Hematopoietic multipotent progenitor cell (in vitro differentiated cells): ENCODE measurements around the gene CTAG1A. TPM values are rescaled to one million over a fixed set of nuclear protein-coding genes. Genes with fewer than 3 reads are reported as not detected.
"Not testable (repeated sequence)": the region's sequence is repeated elsewhere in the genome, so short reads cannot be mapped to it uniquely, and the experiment has no call there.

Experiments used
- DNase-seq, 3 donors: peaks; one replicate each; pipeline ENCODE4 v3.0.0-alpha.2; 2011 to 2015; ENCODE audit warnings: low read depth in 2 of 3, low spot score in 2 of 3
- total RNA-seq: library from RNA; depleted of rRNA; stranded (reverse); fragments of >200 nt; gene quantifications from one replicate; pipeline ENCODE4 v1.2.3, GENCODE V29; 2012

The CTAG1A gene
- total RNA-seq: not detected

DNA sequence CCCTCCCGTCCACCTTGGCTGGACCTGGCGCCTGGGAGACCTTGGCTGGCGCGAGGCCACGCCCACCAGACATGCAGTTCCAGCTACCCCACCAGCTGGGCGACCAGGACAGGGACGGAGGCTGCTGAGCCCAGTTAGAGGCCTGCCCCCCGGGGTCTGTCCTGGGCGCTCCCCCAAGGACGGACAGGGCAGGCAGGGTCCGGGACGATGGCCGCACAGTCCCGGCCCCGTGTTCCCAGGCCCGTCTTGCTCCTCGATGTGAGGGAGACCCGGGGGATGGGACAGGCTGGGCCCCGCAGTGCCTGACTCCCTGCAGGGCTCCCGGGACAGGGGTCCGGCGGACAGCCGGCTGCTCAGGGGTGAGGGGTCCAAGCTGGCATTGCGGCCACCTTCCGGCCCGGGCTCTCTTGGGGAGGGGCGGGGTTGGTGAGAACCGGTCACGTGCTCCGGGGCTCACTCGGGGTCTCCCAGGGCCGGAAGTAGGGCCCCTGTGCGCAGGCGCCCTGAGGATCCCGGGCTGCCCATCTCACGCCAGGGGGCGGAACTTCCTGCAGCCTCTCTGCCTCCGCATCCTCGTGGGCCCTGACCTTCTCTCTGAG lies at the start of gene CTAG1A:
CTAG1A (plus strand) TSS at position 549 of the 599 bp plus-strand sequence. CDS start 74 bp downstream, outside the sequence.
- not testable (repeated sequence) for DNase-seq

GRCh38 chrX:154535892-154536291 lies 49.0 kb upstream of the CTAG1A start:
- DNase-seq: no peak

DNA sequence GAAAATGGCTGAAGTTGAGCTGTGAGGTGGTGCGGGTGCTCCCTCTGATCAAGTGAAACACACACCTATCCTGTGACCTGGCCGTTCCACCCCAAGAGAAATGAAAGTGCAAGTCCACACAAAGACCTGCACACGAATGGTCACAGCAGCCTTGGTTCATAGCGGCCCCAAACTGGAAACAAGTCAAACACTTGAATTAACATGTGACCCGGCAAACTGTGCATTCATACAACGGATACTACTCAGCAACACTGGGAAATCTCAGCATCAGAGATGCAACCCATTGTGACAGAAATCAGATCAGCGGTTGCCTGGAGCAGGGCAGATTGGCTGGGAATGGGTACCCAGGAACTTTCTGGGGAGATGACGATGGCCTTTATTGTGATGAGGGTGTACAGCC lies 45.9 kb upstream of the CTAG1A start:
- DNase-seq: no peak

DNA sequence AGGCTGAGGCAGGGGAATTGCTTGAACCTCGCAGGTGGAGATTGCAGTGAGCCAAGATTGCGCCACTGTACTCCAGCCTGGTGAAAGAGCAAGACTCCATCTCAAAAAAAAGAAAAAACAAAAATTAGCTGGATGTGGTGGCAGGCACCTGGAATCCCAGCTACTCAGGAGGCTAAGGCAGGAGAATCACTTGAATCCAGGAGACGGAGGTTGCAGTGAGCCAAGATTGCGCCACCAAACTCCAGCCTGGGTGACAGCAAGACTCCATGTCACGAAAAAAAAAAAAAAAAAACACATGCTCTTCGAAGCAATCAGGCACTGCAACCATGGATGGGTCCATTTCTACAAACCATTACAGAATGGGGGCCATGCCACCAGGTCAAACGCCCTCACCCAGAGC lies 44.6 kb upstream of the CTAG1A start:
- DNase-seq: not testable (repeated sequence)

DNA sequence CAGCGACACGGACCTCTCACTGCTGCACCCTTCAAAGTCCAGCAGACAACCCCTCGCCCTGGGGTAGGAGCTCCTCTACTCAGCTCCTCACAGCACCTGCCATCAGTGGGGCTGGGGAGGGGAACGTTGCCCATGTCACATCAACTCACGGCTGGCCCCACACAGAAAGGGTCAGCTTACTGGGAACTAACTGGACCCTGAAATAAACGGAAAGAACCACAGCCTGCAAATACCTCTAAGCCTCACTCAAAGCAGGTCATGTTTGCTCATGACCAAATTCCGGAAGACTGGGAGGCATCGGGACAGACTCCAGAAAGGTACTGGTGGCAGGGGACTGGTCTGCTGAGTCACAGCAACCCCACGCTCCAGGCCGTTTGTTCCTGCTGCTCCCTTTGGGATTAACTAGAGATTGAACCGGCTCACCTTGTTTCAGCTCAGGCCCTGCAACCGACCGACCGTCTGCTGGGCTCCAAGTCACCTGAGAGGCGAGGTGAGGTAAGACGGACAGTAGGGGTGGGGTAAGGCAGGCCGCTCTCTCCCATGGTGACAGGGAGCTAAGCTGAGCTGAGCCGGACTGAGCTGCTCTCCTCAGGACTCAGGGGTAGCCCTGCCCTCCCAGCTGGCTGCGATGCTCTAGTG lies 43.9 kb upstream of the CTAG1A start:
- DNase-seq: no peak

DNA sequence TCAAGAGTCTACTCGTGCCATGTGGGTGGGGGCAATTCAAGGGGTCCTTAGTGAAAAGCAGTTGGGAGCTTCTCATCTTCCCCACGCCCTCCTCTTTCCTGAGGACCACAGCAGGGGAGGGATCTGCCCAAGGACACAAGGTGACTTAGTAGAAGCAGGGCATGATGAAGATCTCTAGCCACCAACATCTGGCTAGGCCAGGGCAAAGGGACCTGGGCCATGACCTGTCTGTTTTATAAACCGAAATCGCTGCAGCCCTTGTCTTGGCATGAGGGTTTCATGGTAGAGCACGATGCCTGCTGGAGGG lies 43.4 kb upstream of the CTAG1A start:
- no peak for DNase-seq

DNA sequence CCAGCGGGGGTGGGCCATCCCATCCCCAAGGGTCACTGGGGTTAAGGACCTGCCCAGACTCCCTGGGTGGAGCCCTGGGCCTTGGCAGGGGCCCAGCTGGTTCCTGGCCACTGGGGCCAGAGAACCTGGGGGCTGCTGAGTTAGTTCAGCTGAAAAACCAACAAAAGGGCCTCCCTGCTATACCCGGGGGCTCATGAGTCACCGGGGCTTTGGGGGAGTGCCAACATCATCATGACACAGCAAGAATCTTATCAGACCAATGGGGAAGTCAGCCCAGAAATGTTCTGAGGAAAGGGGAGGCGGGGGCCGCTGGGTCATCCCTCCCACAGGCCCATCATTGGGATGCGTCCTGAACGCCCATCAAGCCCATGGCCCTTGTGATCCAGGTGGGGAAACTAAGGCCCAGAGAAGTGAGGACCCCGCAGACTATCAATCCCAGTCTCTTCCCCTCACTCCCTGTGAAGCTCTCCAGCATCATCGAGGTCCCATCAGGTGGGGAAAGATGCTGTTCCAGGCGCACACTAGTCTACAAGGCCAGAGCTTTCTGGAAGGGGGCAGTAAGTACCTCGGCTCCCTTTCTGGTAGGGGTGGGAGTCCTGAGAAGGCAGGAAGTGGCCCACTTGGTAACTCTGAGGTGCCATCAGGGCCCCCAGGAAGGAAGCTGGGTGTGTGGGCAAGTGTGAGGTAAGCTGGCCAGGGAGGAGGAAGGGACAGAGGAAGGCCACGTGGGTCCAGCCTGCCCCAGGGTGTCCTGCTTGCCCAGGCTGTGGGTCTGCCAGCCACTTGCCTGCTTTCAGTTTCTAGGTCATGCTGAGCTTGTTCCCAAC lies 42.8 kb upstream of the CTAG1A start:
- peak in 2 of 3 donors; percentile 87 to 93 for DNase-seq

DNA sequence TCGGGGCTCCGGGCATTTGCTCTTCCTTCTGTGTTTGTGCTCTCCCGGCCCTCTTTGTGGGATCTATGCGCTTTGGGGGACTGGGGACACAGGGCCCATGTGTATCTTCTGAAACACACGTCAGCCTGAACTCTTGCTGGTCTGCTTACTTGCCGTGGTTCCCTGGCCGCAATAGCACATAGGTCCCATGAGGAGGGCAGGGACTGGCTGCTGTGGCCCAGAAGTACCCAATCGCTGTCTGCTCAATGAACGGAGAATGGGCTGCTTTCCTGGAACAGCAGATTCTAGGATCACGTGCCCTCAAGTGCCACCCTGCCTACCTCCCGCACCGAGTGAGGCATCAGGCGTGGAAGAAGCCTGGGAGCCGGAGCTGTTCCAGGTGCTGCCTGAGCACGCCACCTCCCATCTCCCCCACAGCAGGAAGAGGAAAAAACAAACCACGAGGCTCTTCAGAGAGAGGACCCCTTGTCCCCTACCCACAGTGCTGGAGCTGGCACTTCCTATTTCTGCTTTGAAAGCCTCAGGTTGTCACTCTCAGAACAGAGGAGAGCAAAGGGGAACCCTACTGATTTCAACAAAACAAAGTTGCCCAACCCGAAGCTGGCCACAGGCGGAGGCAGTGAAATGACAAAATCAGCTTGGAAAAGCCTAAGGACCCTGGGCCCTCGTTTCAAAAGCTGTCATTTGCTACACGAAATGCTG lies 42.1 kb upstream of the CTAG1A start:
- DNase-seq: peak in 2 of 3 donors; percentile 61 to 78

DNA sequence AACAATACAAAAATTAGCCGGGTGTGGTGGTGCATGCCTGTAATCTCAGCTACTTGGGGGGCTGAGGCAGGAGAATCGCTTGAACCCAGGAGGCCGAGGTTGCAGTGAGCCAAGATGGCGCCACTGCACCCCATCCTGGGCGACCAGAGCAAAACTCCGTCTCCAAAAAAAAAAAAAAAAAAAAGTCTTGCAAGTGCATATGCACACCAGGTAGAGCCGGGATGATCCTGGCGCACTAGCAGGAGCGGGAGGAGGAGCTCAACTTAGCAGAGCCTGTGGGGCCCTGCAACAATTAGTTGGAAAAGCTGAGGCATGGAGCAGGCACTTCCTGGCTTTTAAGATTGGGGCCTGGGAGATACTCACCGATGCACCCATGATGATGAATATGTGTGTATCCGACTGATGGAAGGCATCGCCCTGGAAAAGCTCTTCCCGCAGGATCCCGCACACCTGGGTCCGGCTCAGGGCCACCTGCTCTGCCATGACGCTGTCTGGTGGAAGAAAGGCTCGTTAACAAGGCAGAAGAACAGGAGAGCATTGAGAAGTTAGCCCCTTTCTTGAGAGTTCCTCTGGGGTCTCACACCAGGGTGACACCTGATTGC lies 39.2 kb upstream of the CTAG1A start:
- no peak for DNase-seq

- peak; percentile 58 to 73 (median 64) for DNase-seq
Observed at GRCh38 chrX:154546354-154547244, 38.3 kb upstream of the CTAG1A start, which contains the start of gene G6PD. G6PD (minus strand) TSS chrX:154546846; CDS start chrX:154546155, 691 bp downstream.

DNA sequence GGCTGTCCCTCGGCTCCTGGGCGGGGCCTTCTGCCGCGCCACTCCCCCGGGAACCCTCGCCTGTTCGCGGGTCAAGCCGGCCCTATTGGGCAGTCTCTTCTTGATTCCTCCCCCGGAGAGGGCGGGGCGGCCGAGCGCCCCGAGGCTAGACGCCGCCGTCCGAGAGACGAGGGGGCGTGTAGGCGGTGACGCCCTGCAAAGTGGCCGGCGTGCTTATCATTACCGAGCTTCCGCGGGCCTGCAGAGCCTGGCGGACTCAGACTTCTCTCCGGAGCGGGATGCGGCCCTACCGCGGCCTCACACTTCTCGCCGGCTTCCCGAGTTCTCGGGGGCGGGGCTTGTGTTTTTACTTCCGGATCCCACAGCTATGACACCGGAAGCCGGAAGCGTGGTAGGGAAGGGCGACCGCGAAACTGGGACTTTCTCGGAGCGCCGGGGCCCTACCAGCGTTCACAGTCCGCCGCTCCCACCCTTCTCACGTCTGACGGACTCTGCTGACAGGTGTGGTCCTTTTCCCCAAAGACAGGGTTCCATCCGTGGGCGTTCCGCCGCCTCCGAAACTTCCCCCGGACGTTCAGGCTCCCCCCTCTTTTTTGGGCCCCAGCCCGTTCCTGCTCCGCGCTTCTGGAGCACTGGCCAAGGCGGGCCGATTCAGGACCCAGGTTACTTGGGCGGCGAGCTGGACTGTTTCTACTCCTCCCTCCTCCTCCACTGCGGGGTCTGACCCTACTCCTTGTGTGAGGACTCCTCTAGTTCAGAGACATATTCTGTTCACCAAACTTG lies 37.5 kb upstream of the CTAG1A start, which contains the start of gene IKBKG:
IKBKG (plus strand) TSS at position 376 of the 783 bp plus-strand sequence. CDS start 4,383 bp downstream, outside the sequence.
- peak; percentile 80 to 89 (median 88) for DNase-seq

- no peak for DNase-seq
Observed at GRCh38 chrX:154548028-154548316, 37.0 kb upstream of the CTAG1A start.

- DNase-seq: no peak
Observed at GRCh38 chrX:154549766-154550165, 35.2 kb upstream of the CTAG1A start.

DNA sequence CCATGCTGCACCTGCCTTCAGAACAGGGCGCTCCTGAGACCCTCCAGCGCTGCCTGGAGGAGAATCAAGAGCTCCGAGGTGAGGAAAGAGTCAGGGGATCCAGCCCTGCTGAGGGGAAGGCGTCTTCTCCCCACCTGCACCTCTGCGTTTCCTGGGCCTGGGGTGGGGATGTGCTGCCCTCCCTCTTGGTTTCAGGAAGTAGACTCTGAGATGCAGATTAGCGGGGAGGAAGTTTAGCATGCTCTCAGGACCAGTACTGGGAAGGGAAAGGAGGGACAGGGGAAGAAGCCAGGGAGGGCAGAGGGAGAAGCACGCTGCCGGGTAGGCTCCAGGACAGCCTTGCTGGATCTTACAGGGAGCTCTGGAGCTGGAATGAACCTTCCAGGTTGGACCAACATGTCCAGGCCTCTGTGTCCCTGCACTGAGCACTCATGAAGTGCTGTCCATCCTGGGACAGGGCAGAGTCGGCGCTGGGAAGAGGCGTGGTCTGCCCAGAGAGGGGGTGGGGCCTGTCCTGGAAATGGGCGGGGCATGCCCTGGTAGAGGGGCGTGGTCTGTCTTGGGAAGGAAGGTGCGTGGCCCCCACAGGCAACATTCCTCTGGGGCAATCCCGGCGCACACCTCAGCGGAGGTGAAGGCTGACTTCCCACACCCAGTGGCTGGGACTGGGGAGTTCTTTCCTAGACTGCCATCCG lies 32.7 kb upstream of the CTAG1A start:
- not testable (repeated sequence) for DNase-seq

DNA sequence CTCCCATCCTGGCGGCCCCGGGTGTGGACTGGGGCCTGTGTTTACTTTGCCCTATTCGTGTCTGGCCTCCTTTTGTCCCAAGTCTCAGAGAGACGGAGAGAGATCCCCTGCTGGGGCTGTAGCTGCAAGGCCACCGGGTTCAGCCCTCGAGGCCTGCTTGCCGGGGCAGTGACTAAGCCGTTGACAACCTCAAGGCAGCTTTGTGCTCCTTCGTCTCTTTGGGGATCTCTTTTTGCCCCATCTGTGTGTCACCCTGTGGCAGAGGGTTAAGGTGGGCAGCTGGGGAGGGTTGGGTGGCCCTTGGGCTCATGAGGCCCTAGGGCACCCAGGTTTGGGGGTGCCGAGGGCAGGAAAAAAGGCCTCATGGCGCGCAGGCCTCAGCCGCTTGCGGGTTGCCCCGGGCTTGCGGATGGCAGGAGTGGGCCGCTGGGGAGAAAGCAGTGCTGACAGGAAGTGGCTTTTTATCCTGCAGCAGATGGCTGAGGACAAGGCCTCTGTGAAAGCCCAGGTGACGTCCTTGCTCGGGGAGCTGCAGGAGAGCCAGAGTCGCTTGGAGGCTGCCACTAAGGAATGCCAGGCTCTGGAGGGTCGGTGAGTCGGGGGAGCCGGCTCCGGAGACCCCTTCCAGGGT lies 26.8 kb upstream of the CTAG1A start:
- DNase-seq: not testable (repeated sequence)

GRCh38 chrX:154558896-154559295 lies 26.0 kb upstream of the CTAG1A start:
- not testable (repeated sequence) for DNase-seq

DNA sequence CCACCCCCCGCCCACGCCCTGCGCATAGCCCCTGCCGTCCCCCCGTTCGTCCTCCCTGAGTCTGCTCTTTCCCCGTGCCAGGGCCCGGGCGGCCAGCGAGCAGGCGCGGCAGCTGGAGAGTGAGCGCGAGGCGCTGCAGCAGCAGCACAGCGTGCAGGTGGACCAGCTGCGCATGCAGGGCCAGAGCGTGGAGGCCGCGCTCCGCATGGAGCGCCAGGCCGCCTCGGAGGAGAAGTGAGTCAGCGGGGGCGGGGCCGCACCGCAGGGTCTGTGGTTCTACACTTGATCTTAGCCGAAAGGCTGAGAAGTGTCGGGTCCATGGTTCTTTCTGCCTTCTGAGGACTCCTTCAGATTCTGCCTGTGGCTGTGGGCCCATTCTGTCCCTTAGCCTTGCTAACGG lies 24.6 kb upstream of the CTAG1A start:
- not testable (repeated sequence) for DNase-seq

- DNase-seq: not testable (repeated sequence)
Observed at GRCh38 chrX:154562295-154562694, 22.6 kb upstream of the CTAG1A start.
